Hepatocyte (in vitro differentiated cells): ENCODE data around the gene SLC8A2. TPM values are rescaled to one million over a fixed set of nuclear protein-coding genes. Genes with fewer than 3 reads are reported as not detected.

Source experiments
- DNase-seq: peaks from one replicate; pipeline ENCODE4 v3.0.0-alpha.2; 2016; ENCODE audit warnings: low spot score
- H2AFZ ChIP-seq: fragments of 200-600 bp; sonication (generic); 2 replicates; pipeline ENCODE4 v1.6.0; 2016; ENCODE audit warnings: antibody characterized with exemption, mild to moderate bottlenecking
- H3K27ac ChIP-seq: fragments of 200-600 bp; sonication (generic); 2 replicates; pipeline ENCODE4 v1.5.1; 2016; ENCODE audit warnings: mild to moderate bottlenecking
- H3K27me3 ChIP-seq: fragments of 200-600 bp; sonication (generic); 2 replicates; pipeline ENCODE4 v1.6.1; 2016
- H3K36me3 ChIP-seq: fragments of 200-600 bp; sonication (generic); replicated peaks from 2 replicates; pipeline ENCODE4 v1.5.1; 2016; ENCODE audit warnings: low read depth; ENCODE audit not compliant: insufficient read depth
- H3K4me1 ChIP-seq: fragments of 200-600 bp; sonication (generic); 2 replicates; pipeline ENCODE4 v1.5.1; 2016; ENCODE audit warnings: mild to moderate bottlenecking, moderate library complexity; ENCODE audit not compliant: insufficient read depth
- H3K4me2 ChIP-seq: fragments of 200-600 bp; sonication (generic); 2 replicates; pipeline ENCODE4 v1.6.0; 2016
- H3K4me3 ChIP-seq: fragments of 200-600 bp; sonication (generic); 2 replicates; pipeline ENCODE4 v1.5.1; 2016; ENCODE audit warnings: mild to moderate bottlenecking
- H3K79me2 ChIP-seq: fragments of 200-600 bp; sonication (generic); 2 replicates; pipeline ENCODE4 v1.6.0; 2017; ENCODE audit warnings: mild to moderate bottlenecking
- H3K9me2 ChIP-seq: fragments of 200-600 bp; sonication (generic); replicated peaks from 2 replicates; pipeline ENCODE4 v1.6.0; 2017; ENCODE audit warnings: mild to moderate bottlenecking; ENCODE audit not compliant: insufficient read depth
- H3K9me3 ChIP-seq: fragments of 200-600 bp; sonication (generic); 2 replicates; pipeline ENCODE4 v1.5.1; 2016; ENCODE audit warnings: low read depth, mild to moderate bottlenecking
- H4K20me1 ChIP-seq: fragments of 200-600 bp; sonication (generic); 2 replicates; pipeline ENCODE4 v1.6.0; 2016; ENCODE audit warnings: mild to moderate bottlenecking; ENCODE audit not compliant: insufficient read depth, poor library complexity, severe bottlenecking
- EZH2 ChIP-seq: fragments of 200-600 bp; sonication (generic); IDR thresholded peaks from 2 replicates; pipeline ENCODE4 v1.6.1; 2016; ENCODE audit warnings: antibody characterized with exemption, mild to moderate bottlenecking, borderline replicate concordance
- EZH2phosphoT487 ChIP-seq: fragments of 200-600 bp; sonication (generic); IDR thresholded peaks from one replicate; pipeline ENCODE4 v1.6.1; 2018; ENCODE audit warnings: antibody characterized with exemption, mild to moderate bottlenecking, low read depth, moderate library complexity; ENCODE audit not compliant: unreplicated experiment, severe bottlenecking
- WGBS: methylation state at CpG from one replicate; pipeline ENCODE4 v1.1.6; 2016; ENCODE audit warnings: low lambda C conversion rate; ENCODE audit errors: missing lambda C conversion rate; 5-methylcytosine and 5-hydroxymethylcytosine counted together
- polyA plus RNA-seq: library from polyadenylated mRNA; unstranded; fragments of >200 nt; fragmentation: Nextera tagmentation; extraction: Ambion mirVana; gene quantifications from 2 replicates; pipeline ENCODE4 v1.2.1, GENCODE V29; 2016
- total RNA-seq: library from RNA; depleted of rRNA; stranded (reverse); fragments of >200 nt; gene quantifications from 2 replicates; pipeline ENCODE4 v1.2.3, GENCODE V29; 2014
- TF ChIP-seq, protein P1 (sequence below): fragments of 200-600 bp; sonication (generic); IDR thresholded peaks from 2 replicates; pipeline ENCODE4 v1.5.1; 2016; ENCODE audit warnings: antibody characterized with exemption, mild to moderate bottlenecking; ENCODE audit not compliant: poor library complexity

The SLC8A2 gene
- total and polyA plus RNA-seq, 2 experiments from 2014 or later = 0.24 to 1.1 TPM

GRCh38 chr19:47381653-47382279, 89.9 kb downstream of the SLC8A2 start:
- H3K4me1 ChIP-seq = no peaks in the 10 kb centered on the region
- H3K9me2 ChIP-seq = no peaks in the 10 kb centered on the region
- no peak overlapping the region for H3K4me3 ChIP-seq
- WGBS = 94% methylated on average over 11 of the region's 11 CpGs
- H4K20me1 ChIP-seq = no peaks in the 10 kb centered on the region
- no peaks in the 10 kb centered on the region for H3K9me3 ChIP-seq
- no peak overlapping the region for H2AFZ ChIP-seq
- no peak for TF ChIP-seq EZH2
- TF ChIP-seq EZH2phosphoT487 = no peak
- TF ChIP-seq, protein P1, sequence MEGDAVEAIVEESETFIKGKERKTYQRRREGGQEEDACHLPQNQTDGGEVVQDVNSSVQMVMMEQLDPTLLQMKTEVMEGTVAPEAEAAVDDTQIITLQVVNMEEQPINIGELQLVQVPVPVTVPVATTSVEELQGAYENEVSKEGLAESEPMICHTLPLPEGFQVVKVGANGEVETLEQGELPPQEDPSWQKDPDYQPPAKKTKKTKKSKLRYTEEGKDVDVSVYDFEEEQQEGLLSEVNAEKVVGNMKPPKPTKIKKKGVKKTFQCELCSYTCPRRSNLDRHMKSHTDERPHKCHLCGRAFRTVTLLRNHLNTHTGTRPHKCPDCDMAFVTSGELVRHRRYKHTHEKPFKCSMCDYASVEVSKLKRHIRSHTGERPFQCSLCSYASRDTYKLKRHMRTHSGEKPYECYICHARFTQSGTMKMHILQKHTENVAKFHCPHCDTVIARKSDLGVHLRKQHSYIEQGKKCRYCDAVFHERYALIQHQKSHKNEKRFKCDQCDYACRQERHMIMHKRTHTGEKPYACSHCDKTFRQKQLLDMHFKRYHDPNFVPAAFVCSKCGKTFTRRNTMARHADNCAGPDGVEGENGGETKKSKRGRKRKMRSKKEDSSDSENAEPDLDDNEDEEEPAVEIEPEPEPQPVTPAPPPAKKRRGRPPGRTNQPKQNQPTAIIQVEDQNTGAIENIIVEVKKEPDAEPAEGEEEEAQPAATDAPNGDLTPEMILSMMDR = no peak
- H3K4me2 ChIP-seq = no peak overlapping the region
- DNase-seq = no peak
- H3K36me3 ChIP-seq = no peaks in the 10 kb centered on the region
- H3K27ac ChIP-seq = no peak overlapping the region
- no peaks in the 10 kb centered on the region for H3K27me3 ChIP-seq
- no peaks in the 10 kb centered on the region for H3K79me2 ChIP-seq

DNA sequence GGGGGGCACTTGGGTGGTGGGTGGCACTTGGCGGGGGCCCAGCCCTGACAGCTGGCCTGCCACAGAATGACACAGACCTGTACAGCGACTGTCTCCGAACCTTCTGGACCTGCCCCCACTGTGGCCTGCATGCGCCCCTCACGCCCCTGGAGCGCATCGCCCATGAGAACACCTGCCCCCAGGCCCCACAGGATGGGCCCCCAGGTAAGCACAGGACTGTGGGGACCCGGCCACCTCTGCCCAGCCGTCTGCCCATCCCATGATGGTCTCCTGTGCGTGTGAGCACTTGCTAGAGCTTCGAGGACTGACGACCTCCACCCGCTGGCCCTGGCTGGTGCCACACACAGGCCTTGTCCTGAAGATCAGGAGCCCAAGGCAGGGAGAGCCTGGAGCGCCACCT, 90.6 kb downstream of the SLC8A2 start:
- Histone ChIP-seq H2AFZ (no peak overlapping the region), H3K36me3 (no peaks in the 10 kb centered on the region), H3K4me2 (no peak overlapping the region), H3K27me3 (no peaks in the 10 kb centered on the region), H4K20me1 (no peaks in the 10 kb centered on the region), H3K79me2 (no peaks in the 10 kb centered on the region), H3K27ac (no peak overlapping the region), H3K4me1 (no peaks in the 10 kb centered on the region), H3K9me3 (no peaks in the 10 kb centered on the region), H3K4me3 (no peak overlapping the region), H3K9me2 (no peaks in the 10 kb centered on the region)
- WGBS = 100% methylated on average over 3 of the region's 14 CpGs
- DNase-seq = no peak
- TF ChIP-seq, protein P1 = no peak

DNA sequence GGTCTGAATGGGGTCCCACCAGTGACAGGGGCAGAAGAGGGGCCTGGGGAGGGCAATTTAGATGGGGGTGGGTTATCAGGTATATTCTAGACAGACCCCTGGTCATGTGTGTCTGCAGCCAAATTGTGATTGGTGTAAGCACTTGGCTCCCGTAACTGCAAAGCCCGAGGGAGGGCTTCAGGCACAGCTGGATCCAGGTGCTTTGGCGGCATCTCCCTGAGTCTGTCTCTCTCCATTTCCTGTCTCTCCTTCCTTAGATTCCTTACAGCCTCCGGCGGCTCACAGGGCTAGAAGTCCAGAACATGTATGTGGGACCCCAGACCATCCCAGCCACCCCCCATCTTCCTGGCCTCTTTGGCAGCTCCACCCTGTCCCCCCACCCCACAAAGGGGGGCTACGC, 91.1 kb downstream of the SLC8A2 start:
- H3K36me3 ChIP-seq = no peaks in the 10 kb centered on the region
- TF ChIP-seq, protein P1 = no peak
- TF ChIP-seq EZH2 = no peak

More for the DNA sequence above, 91.1 kb downstream of the SLC8A2 start:
- Histone ChIP-seq H3K79me2 (no peaks in the 10 kb centered on the region), H3K4me3 (no peak overlapping the region), H3K4me1 (no peaks in the 10 kb centered on the region), H3K4me2 (no peak overlapping the region), H3K27ac (no peak overlapping the region), H2AFZ (no peak overlapping the region), H3K9me3 (no peaks in the 10 kb centered on the region), H3K27me3 (no peaks in the 10 kb centered on the region), H3K9me2 (no peaks in the 10 kb centered on the region), H4K20me1 (no peaks in the 10 kb centered on the region)
- WGBS = 94% methylated on average over 4 of the region's 6 CpGs
- DNase-seq = no peak
